ENCODE data around the gene RTL1.

DNA sequence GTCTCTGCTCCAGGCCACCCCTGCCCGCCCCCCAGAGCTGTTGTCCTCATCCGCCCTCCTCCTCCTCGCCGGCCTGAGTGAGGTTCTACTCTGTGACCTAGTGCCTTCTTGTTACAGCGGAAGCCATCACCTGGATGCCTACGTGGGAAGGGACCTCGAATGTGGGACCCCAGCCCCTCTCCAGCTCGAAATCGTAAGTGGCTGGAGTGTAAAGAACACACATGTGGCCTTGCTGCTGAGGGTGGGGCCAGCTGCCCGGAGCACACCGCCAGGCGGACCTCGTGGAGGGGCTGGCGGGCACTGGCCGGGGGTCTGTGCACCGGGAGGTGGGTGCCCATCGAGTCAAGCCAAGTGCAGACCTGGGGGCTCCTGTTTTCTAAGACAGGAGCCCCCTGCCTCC is 58.2 kb downstream of the RTL1 start:
- no peak for TF ChIP-seq REST (IDR thresholded peaks at IDR 0.05; ENCODE audit: insufficient read depth in 1 of 2, low read depth in 2 of 2, low read length in 2 of 2)
- TF ChIP-seq POLR2AphosphoS5 (IDR thresholded peaks at IDR 0.05; ENCODE audit: low read depth, low read length): no peak
- no peak for TF ChIP-seq SIN3A (IDR thresholded peaks at IDR 0.05; ENCODE audit: borderline replicate concordance, insufficient read depth, low read length)
- TF ChIP-seq FOXP2 (optimal IDR thresholded peaks at IDR 0.05; ENCODE audit: borderline replicate concordance, extremely low read depth, extremely low read length, insufficient read depth): no peak
